MCF 10A (cell line): ENCODE measurements around the gene SYNGAP1. TPM values are rescaled to one million over a fixed set of nuclear protein-coding genes. Genes with fewer than 3 reads are reported as not detected.

Experiments
- BruUV-seq: library from RNA; stranded (reverse); fragments of 400-500 nt; replicated peaks from 2 replicates; lab custom pipeline; 2021; lab: Mats Ljungman, UMichigan
- CTCF ChIA-PET: fragments of 300-600 bp; sonication (Branson Sonifier 250); formaldehyde crosslinking; extraction: SDS; loops from one replicate; lab custom pipeline; 2021; ENCODE audit warnings: antibody characterized with exemption, inconsistent platforms; lab: Yijun Ruan, JAX
- POLR2A ChIA-PET: fragments of 300-600, 350-650 bp; sonication (Branson Sonifier 250); formaldehyde crosslinking; extraction: SDS; loops from one replicate; lab custom pipeline; 2020; ENCODE audit warnings: antibody characterized with exemption, inconsistent platforms; lab: Yijun Ruan, JAX
- DNase-seq: peaks from one replicate; pipeline ENCODE4 v3.0.0-alpha.2; 2018; ENCODE audit not compliant: unreplicated experiment
- H3K27ac Mint-ChIP-seq: one replicate; pipeline ENCODE4 v1.8.0; 2022; ENCODE audit warnings: mild to moderate bottlenecking, low read depth, mixed read lengths; ENCODE audit not compliant: unreplicated experiment
- H3K27me3 Mint-ChIP-seq: one replicate; pipeline ENCODE4 v1.8.0; 2022; ENCODE audit warnings: mixed read lengths; ENCODE audit not compliant: insufficient read depth, unreplicated experiment
- H3K36me3 Mint-ChIP-seq: one replicate; pipeline ENCODE4 v1.8.0; 2022; ENCODE audit warnings: mild to moderate bottlenecking, moderate library complexity, mixed read lengths; ENCODE audit not compliant: insufficient read depth, unreplicated experiment
- H3K4me1 Mint-ChIP-seq: one replicate; pipeline ENCODE4 v1.8.0; 2022; ENCODE audit warnings: mixed read lengths; ENCODE audit not compliant: insufficient read depth, unreplicated experiment
- H3K4me3 Mint-ChIP-seq: one replicate; pipeline ENCODE4 v1.8.0; 2022; ENCODE audit warnings: mild to moderate bottlenecking, moderate library complexity, mixed read lengths; ENCODE audit not compliant: unreplicated experiment
- H3K9me3 Mint-ChIP-seq: one replicate; pipeline ENCODE4 v1.8.0; 2022; ENCODE audit warnings: mixed read lengths; ENCODE audit not compliant: unreplicated experiment
- CTCF ChIP-seq: fragments of 200-600 bp; IDR thresholded peaks from one replicate; pipeline ENCODE4 v1.8.0; 2022; ENCODE audit warnings: antibody characterized with exemption, mild to moderate bottlenecking; ENCODE audit not compliant: unreplicated experiment
- intact Hi-C: fragments of 100-400 bp; cut with micrococcal nuclease; formaldehyde crosslinking; loops from 2 replicates; pipeline ENCODE4 v1.14.1; 2022
- total RNA-seq: library from RNA; stranded (reverse); gene quantifications from 2 replicates; pipeline ENCODE4 v1.2.3, GENCODE V29; 2022

SYNGAP1 gene
- total RNA-seq, 1 experiment from 2014 or later: 6.7 TPM

GRCh38 chr6:33421344-33421643 is 1.4 kb downstream of the SYNGAP1 start:
- ChIA-PET POLR2A (no interaction called here), CTCF (no interaction called here)
- no peak for TF ChIP-seq CTCF
- DNase-seq: no peak
- no peaks in the 10 kb centered on the region for H3K9me3 Mint-ChIP-seq
- peaks cover 5% of the 10 kb centered on the region for H3K36me3 Mint-ChIP-seq
- peak overlapping the region; percentile 2 for H3K27ac Mint-ChIP-seq
- H3K27me3 Mint-ChIP-seq: no peaks in the 10 kb centered on the region
- BruUV-seq: no TSS peak
- H3K4me3 Mint-ChIP-seq: peak overlapping the region; percentile 4
- intact Hi-C loops: loop anchor here (10.0 kb wide), 1 partner anchor 284 kb away; no protein-coding TSS in a partner anchor
- peaks cover 37% of the 10 kb centered on the region for H3K4me1 Mint-ChIP-seq

GRCh38 chr6:33423777-33424176 is 3.9 kb downstream of the SYNGAP1 start:
- no peak for DNase-seq
- ChIA-PET POLR2A (interaction anchor here (1.4 to 3.2 kb wide), 4 partner anchors 13 to 124 kb away, joined by 4 to 35 read pairs (median 6); partner anchors contain the start of gene PHF1), CTCF (interaction anchor here (0.6 to 0.7 kb wide), 2 partner anchors 18 to 1534 kb away, joined by 3 to 5 read pairs; no protein-coding TSS in a partner anchor)
- H3K9me3 Mint-ChIP-seq: no peaks in the 10 kb centered on the region
- TF ChIP-seq CTCF: no peak
- intact Hi-C loops: loop anchor here (10.0 kb wide), 1 partner anchor 281 kb away; no protein-coding TSS in a partner anchor
- no peaks in the 10 kb centered on the region for H3K36me3 Mint-ChIP-seq
- peak overlapping the region; percentile 97 for H3K4me3 Mint-ChIP-seq
- BruUV-seq: no TSS peak
- H3K27me3 Mint-ChIP-seq: no peaks in the 10 kb centered on the region
- H3K4me1 Mint-ChIP-seq: peaks cover 42% of the 10 kb centered on the region
- H3K27ac Mint-ChIP-seq: peak overlapping the region; percentile 85

GRCh38 chr6:33424855-33425667 is 5.2 kb downstream of the SYNGAP1 start:
- no peak for DNase-seq
- POLR2A ChIA-PET: interaction anchor here (0.5 to 3.2 kb wide), 23 partner anchors 8 to 1690 kb away, joined by 3 to 35 read pairs (median 5); partner anchors contain the start of genes BAK1, CUTA, HSD17B8 and PFDN6
- H3K4me1 Mint-ChIP-seq: peaks cover 54% of the 10 kb centered on the region
- TSS peak; percentile 89 for BruUV-seq
- intact Hi-C loops: loop anchor here (1.0 to 10.0 kb wide), 3 partner anchors 34 to 280 kb away; partner anchors contain the start of genes KIFC1 and RGL2
- H3K27ac Mint-ChIP-seq: peak overlapping the region; percentile 85
- no peak for TF ChIP-seq CTCF
- no peaks in the 10 kb centered on the region for H3K36me3 Mint-ChIP-seq
- CTCF ChIA-PET: interaction anchor here (0.6 to 1.3 kb wide), 10 partner anchors 11 to 143 kb away, joined by 3 to 6 read pairs (median 4); no protein-coding TSS in a partner anchor
- H3K9me3 Mint-ChIP-seq: no peaks in the 10 kb centered on the region
- no peaks in the 10 kb centered on the region for H3K27me3 Mint-ChIP-seq
- H3K4me3 Mint-ChIP-seq: peak overlapping the region; percentile 97
